Dermis microvascular lymphatic vessel endothelial cell (primary cell): ENCODE measurements around the gene WIZ. TPM values are rescaled to one million over a fixed set of nuclear protein-coding genes. Genes with fewer than 3 reads are reported as not detected.

Experiments used
- DNase-seq, 2 donors: peaks; one replicate each; pipeline versions ENCODE4 v3.0.0 to v3.0.0-alpha.2; 2010; ENCODE audit warnings: low read depth in 2 of 2
- total RNA-seq: library from RNA; depleted of rRNA; stranded (reverse); fragments of >200 nt; gene quantifications from 2 replicates; pipeline ENCODE4 v1.2.1, GENCODE V29; 2014

The WIZ gene
- total RNA-seq, 1 donor from 2014 or later = 4.4 TPM

GRCh38 chr19:15445807-15446376, 3.9 kb downstream of the WIZ start:
- no peak for DNase-seq

- no peak for DNase-seq
These were observed 4.5 kb downstream of the WIZ start for GRCh38 chr19:15445227-15445605.

- DNase-seq = no peak
These were observed 5.1 kb downstream of the WIZ start for GRCh38 chr19:15444505-15445226.

- no peak for DNase-seq
These were observed 5.9 kb downstream of the WIZ start for GRCh38 chr19:15443838-15444237.

- DNase-seq = no peak
These were observed 6.4 kb downstream of the WIZ start for GRCh38 chr19:15443325-15443724.

GRCh38 chr19:15442142-15442920, 7.4 kb downstream of the WIZ start:
- no peak for DNase-seq

GRCh38 chr19:15441317-15441716, 8.4 kb downstream of the WIZ start:
- DNase-seq = no peak

GRCh38 chr19:15439821-15440641, 9.7 kb downstream of the WIZ start:
- no peak for DNase-seq

GRCh38 chr19:15439078-15439799, 10.5 kb downstream of the WIZ start:
- DNase-seq = no peak

- DNase-seq = no peak
These were observed 11.2 kb downstream of the WIZ start for GRCh38 chr19:15438577-15438976.

GRCh38 chr19:15438124-15438496, 11.6 kb downstream of the WIZ start:
- no peak for DNase-seq

- DNase-seq = no peak
These were observed 12.2 kb downstream of the WIZ start for GRCh38 chr19:15437355-15438123.

GRCh38 chr19:15436826-15437110, 13.0 kb downstream of the WIZ start:
- no peak for DNase-seq

GRCh38 chr19:15436012-15436825, 13.5 kb downstream of the WIZ start:
- DNase-seq = no peak

GRCh38 chr19:15433519-15434069, 16.2 kb downstream of the WIZ start:
- no peak for DNase-seq

GRCh38 chr19:15432629-15433518, 16.9 kb downstream of the WIZ start:
- peak; percentile 64 to 93 for DNase-seq

- peak in 1 of 2 donors; percentile 30 for DNase-seq
These were observed 17.7 kb downstream of the WIZ start for GRCh38 chr19:15432018-15432494.

- DNase-seq = no peak
These were observed 18.2 kb downstream of the WIZ start for GRCh38 chr19:15431396-15432017.
